ENCODE measurements around the gene IL5. TPM values are rescaled to one million over a fixed set of nuclear protein-coding genes. Genes with fewer than 3 reads are reported as not detected.

Gene IL5
- total and polyA plus RNA-seq, 9 donors = not detected

GRCh38 chr5:132547269-132547668 is 3.9 kb upstream of the IL5 start:
- TF ChIP-seq CTCF (IDR thresholded peaks at IDR 0.05) (no peak), EP300 (IDR thresholded peaks at IDR 0.05) (no peak), POLR2A (IDR thresholded peaks at IDR 0.05) (no peak)
- H3K27ac ChIP-seq = no peak overlapping the region
- H3K9me3 ChIP-seq = no peaks in the 10 kb centered on the region
- H3K36me3 ChIP-seq = no peaks in the 10 kb centered on the region
- intact Hi-C loops (cut with DNase I) = no loop called here
- H3K27me3 ChIP-seq = no peaks in the 10 kb centered on the region
- no peak for DNase-seq
- no peaks in the 10 kb centered on the region for H3K4me1 ChIP-seq (ENCODE audit: insufficient read depth)
- H3K4me3 ChIP-seq = no peak overlapping the region
- WGBS, 3 donors = 75 to 84% (median 77%) methylated on average over 2 of the region's 2 CpGs

- 92 to 97% (median 92%) methylated on average over 2 of the region's 2 CpGs for WGBS, 3 donors
- Histone ChIP-seq H3K4me1 (ENCODE audit: insufficient read depth) (no peaks in the 10 kb centered on the region), H3K9me3 (no peaks in the 10 kb centered on the region), H3K27ac (no peak overlapping the region), H3K4me3 (no peak overlapping the region), H3K36me3 (no peaks in the 10 kb centered on the region), H3K27me3 (no peaks in the 10 kb centered on the region)
- intact Hi-C loops (cut with DNase I) = no loop called here
- TF ChIP-seq POLR2A (IDR thresholded peaks at IDR 0.05) = no peak
- no peak for TF ChIP-seq EP300 (IDR thresholded peaks at IDR 0.05)
- TF ChIP-seq CTCF (IDR thresholded peaks at IDR 0.05) = no peak
- no peak for DNase-seq
Measured at GRCh38 chr5:132546108-132546507, 2.8 kb upstream of the IL5 start.

GRCh38 chr5:132540764-132541163 is 2.6 kb downstream of the IL5 start:
- no peaks in the 10 kb centered on the region for H3K36me3 ChIP-seq
- no peaks in the 10 kb centered on the region for H3K27me3 ChIP-seq
- H3K9me3 ChIP-seq = no peaks in the 10 kb centered on the region
- WGBS, 3 donors = 91 to 96% (median 94%) methylated on average over 4 of the region's 4 CpGs
- H3K4me3 ChIP-seq = no peak overlapping the region
- H3K27ac ChIP-seq = no peak overlapping the region
- TF ChIP-seq EP300 (IDR thresholded peaks at IDR 0.05) (no peak), CTCF (IDR thresholded peaks at IDR 0.05) (no peak), POLR2A (IDR thresholded peaks at IDR 0.05) (no peak)
- DNase-seq = no peak
- H3K4me1 ChIP-seq (ENCODE audit: insufficient read depth) = no peaks in the 10 kb centered on the region
- intact Hi-C loops (cut with DNase I) = no loop called here

GRCh38 chr5:132540149-132540548 is 3.2 kb downstream of the IL5 start:
- DNase-seq = no peak
- no peak for TF ChIP-seq POLR2A (IDR thresholded peaks at IDR 0.05)
- no peak for TF ChIP-seq CTCF (IDR thresholded peaks at IDR 0.05)
- no peak for TF ChIP-seq EP300 (IDR thresholded peaks at IDR 0.05)
- WGBS, 3 donors = 76 to 84% (median 81%) methylated on average over 5 of the region's 5 CpGs
- no peak overlapping the region for H3K27ac ChIP-seq
- H3K36me3 ChIP-seq = no peaks in the 10 kb centered on the region
- H3K27me3 ChIP-seq = no peaks in the 10 kb centered on the region
- intact Hi-C loops (cut with DNase I) = no loop called here
- H3K9me3 ChIP-seq = no peaks in the 10 kb centered on the region
- no peak overlapping the region for H3K4me3 ChIP-seq
- no peaks in the 10 kb centered on the region for H3K4me1 ChIP-seq (ENCODE audit: insufficient read depth)

GRCh38 chr5:132539716-132540115 is 3.6 kb downstream of the IL5 start:
- no peak for DNase-seq
- Histone ChIP-seq H3K27me3 (no peaks in the 10 kb centered on the region), H3K4me1 (ENCODE audit: insufficient read depth) (no peaks in the 10 kb centered on the region), H3K36me3 (no peaks in the 10 kb centered on the region), H3K9me3 (no peaks in the 10 kb centered on the region), H3K4me3 (no peak overlapping the region), H3K27ac (no peak overlapping the region)
- whole genome bisulfite sequencing, 3 donors = 75% methylated on average over 4 of the region's 4 CpGs
- intact Hi-C loops (cut with DNase I) = no loop called here
- no peak for TF ChIP-seq CTCF (IDR thresholded peaks at IDR 0.05)
- no peak for TF ChIP-seq POLR2A (IDR thresholded peaks at IDR 0.05)
